Caco-2 (cell line): ENCODE data around the gene NT5DC1. TPM values are rescaled to one million over a fixed set of nuclear protein-coding genes. Genes with fewer than 3 reads are reported as not detected.

Experiments used
- BruUV-seq: library from RNA; stranded (reverse); fragments of 400-500 nt; replicated peaks from 2 replicates; lab custom pipeline; 2021; lab: Mats Ljungman, UMichigan
- CTCF ChIA-PET: fragments of 300-600 bp; sonication (Branson Sonifier 250); formaldehyde crosslinking; loops from one replicate; lab custom pipeline; 2022; ENCODE audit warnings: antibody characterized with exemption; lab: Charles Lee
- POLR2A ChIA-PET: fragments of 300-600 bp; sonication (Branson Sonifier 250); formaldehyde crosslinking; loops from one replicate; lab custom pipeline; 2022; ENCODE audit warnings: antibody characterized with exemption; lab: Charles Lee
- DNase-seq, 2 experiments: peaks; one replicate each; pipeline versions ENCODE4 v3.0.0 to v3.0.0-alpha.2; 2020 to 2022
- H3K27me3 ChIP-seq: replicated peaks from 2 replicates; pipeline ENCODE4 v1.6.0; 2011; ENCODE audit warnings: low read length; ENCODE audit not compliant: control insufficient read depth, insufficient read depth
- H3K36me3 ChIP-seq: 2 replicates; pipeline ENCODE4 v1.5.1; 2011; ENCODE audit warnings: low read length; ENCODE audit not compliant: control insufficient read depth, insufficient read depth
- H3K4me1 ChIP-seq: fragments of 250-450 bp; sonication (Bioruptor Pico); 2 replicates; pipeline ENCODE4 v1.5.1; 2020; ENCODE audit warnings: mild to moderate bottlenecking
- H3K4me3 ChIP-seq: 2 replicates; pipeline ENCODE4 v1.5.1; 2011; ENCODE audit warnings: low read depth, mild to moderate bottlenecking, control low read depth, low read length
- H3K9me3 ChIP-seq: fragments of 250-450 bp; sonication (Bioruptor Pico); 2 replicates; pipeline ENCODE4 v1.5.1; 2020; ENCODE audit warnings: mild to moderate bottlenecking, moderate library complexity
- H3K27ac Mint-ChIP-seq: one replicate; pipeline ENCODE4 v1.8.0; 2022; ENCODE audit warnings: mixed read lengths; ENCODE audit not compliant: unreplicated experiment
- H3K27me3 Mint-ChIP-seq: one replicate; pipeline ENCODE4 v1.8.0; 2022; ENCODE audit warnings: mixed read lengths; ENCODE audit not compliant: insufficient read depth, unreplicated experiment
- H3K36me3 Mint-ChIP-seq: one replicate; pipeline ENCODE4 v1.8.0; 2022; ENCODE audit warnings: mild to moderate bottlenecking, mixed read lengths; ENCODE audit not compliant: insufficient read depth, unreplicated experiment
- H3K4me1 Mint-ChIP-seq: one replicate; pipeline ENCODE4 v1.8.0; 2022; ENCODE audit warnings: low read depth, mixed read lengths; ENCODE audit not compliant: unreplicated experiment
- H3K4me3 Mint-ChIP-seq: one replicate; pipeline ENCODE4 v1.8.0; 2022; ENCODE audit warnings: mild to moderate bottlenecking, moderate library complexity, mixed read lengths; ENCODE audit not compliant: unreplicated experiment
- H3K9me3 Mint-ChIP-seq: one replicate; pipeline ENCODE4 v1.8.0; 2022; ENCODE audit warnings: mixed read lengths; ENCODE audit not compliant: unreplicated experiment
- CTCF ChIP-seq, 2 experiments: fragments of 200-600 bp in 1 of 2; IDR thresholded peaks; 1 replicate in 1 of 2; 2 replicates in 1 of 2; pipeline versions ENCODE4 v1.5.1 to v1.8.0; 2011 to 2022; ENCODE audit warnings: antibody characterized with exemption in 1 of 2, control low read depth in 1 of 2, inconsistent platforms in 1 of 2, low read depth in 1 of 2, low read length in 1 of 2, mild to moderate bottlenecking in 1 of 2, moderate library complexity in 1 of 2; ENCODE audit not compliant: insufficient read depth in 1 of 2, severe bottlenecking in 1 of 2, unreplicated experiment in 1 of 2
- intact Hi-C: fragments of 100-400 bp; cut with micrococcal nuclease; formaldehyde crosslinking; loops from one replicate; pipeline ENCODE4 v1.10.0; 2022; ENCODE audit not compliant: unreplicated experiment
- total RNA-seq: library from RNA; stranded (reverse); gene quantifications from 2 replicates; pipeline ENCODE4 v1.2.3, GENCODE V29; 2022

The NT5DC1 gene
- total RNA-seq, 1 experiment from 2014 or later, result 54.3 TPM

GRCh38 chr6:116267836-116268588, 167.4 kb downstream of the NT5DC1 start:
- Mint-ChIP-seq H3K4me1 (no peaks in the 10 kb centered on the region), H3K27me3 (no peaks in the 10 kb centered on the region), H3K4me3 (no peak overlapping the region), H3K27ac (no peak overlapping the region), H3K36me3 (peaks cover 9% of the 10 kb centered on the region), H3K9me3 (peaks cover 9% of the 10 kb centered on the region)
- POLR2A ChIA-PET, result interaction anchor here (1.2 kb wide), 1 partner anchor 12 kb away, joined by 5 read pairs; the partner anchor contains the start of gene TSPYL1
- TF ChIP-seq CTCF (IDR thresholded peaks at IDR 0.05; ENCODE audit: insufficient read depth in 1 of 2, low read depth in 1 of 2, low read length in 1 of 2, severe bottlenecking in 1 of 2, unreplicated experiment in 1 of 2), result no peak
- CTCF ChIA-PET, result interaction anchor here (0.7 to 1.7 kb wide), 17 partner anchors 10 to 400 kb away, joined by 3 to 16 read pairs (median 5); partner anchors contain the start of genes CALHM5, FRK, RSPH4A and RWDD1
- no peaks in the 10 kb centered on the region; the same call in 1 of the 2 replicates for H3K36me3 ChIP-seq
- H3K27me3 ChIP-seq, result no peaks in the 10 kb centered on the region
- no peak overlapping the region for H3K4me3 ChIP-seq
- no peaks in the 10 kb centered on the region for H3K4me1 ChIP-seq
- no peak for DNase-seq
- intact Hi-C loops, result loop anchor here (1.0 to 5.0 kb wide), 5 partner anchors 8 to 377 kb away; partner anchors contain the start of gene TSPYL4
- H3K9me3 ChIP-seq, result no peaks in the 10 kb centered on the region
- no TSS peak for BruUV-seq

- H3K27me3 Mint-ChIP-seq, result no peaks in the 10 kb centered on the region
- CTCF ChIA-PET, result interaction anchor here (0.7 to 1.7 kb wide), 19 partner anchors 10 to 400 kb away, joined by 3 to 16 read pairs (median 3); partner anchors contain the start of genes CALHM5, FRK, RSPH4A and RWDD1
- no peaks in the 10 kb centered on the region for H3K27me3 ChIP-seq
- POLR2A ChIA-PET, result interaction anchor here (1.2 kb wide), 1 partner anchor 11 kb away, joined by 5 read pairs; the partner anchor contains the start of gene TSPYL1
- H3K36me3 Mint-ChIP-seq, result peaks cover 16% of the 10 kb centered on the region
- no peaks in the 10 kb centered on the region; the same call in 1 of the 2 replicates for H3K36me3 ChIP-seq
- peak in 1 of 2 experiments; percentile 56 for DNase-seq
- TF ChIP-seq CTCF (IDR thresholded peaks at IDR 0.05; ENCODE audit: insufficient read depth in 1 of 2, low read depth in 1 of 2, low read length in 1 of 2, severe bottlenecking in 1 of 2, unreplicated experiment in 1 of 2), result peak; percentile 91 to 94
- no peak overlapping the region for H3K4me3 ChIP-seq
- intact Hi-C loops, result loop anchor here (1.0 to 5.0 kb wide), 5 partner anchors 8 to 377 kb away; partner anchors contain the start of gene TSPYL4
- no peaks in the 10 kb centered on the region for H3K9me3 ChIP-seq
- H3K4me1 Mint-ChIP-seq, result no peaks in the 10 kb centered on the region
- peaks cover 9% of the 10 kb centered on the region for H3K9me3 Mint-ChIP-seq
- no peak overlapping the region for H3K4me3 Mint-ChIP-seq
- no TSS peak for BruUV-seq
- no peaks in the 10 kb centered on the region for H3K4me1 ChIP-seq
- H3K27ac Mint-ChIP-seq, result no peak overlapping the region
Measured at GRCh38 chr6:116268589-116269293, 168.1 kb downstream of the NT5DC1 start.

GRCh38 chr6:116271149-116271708, 170.6 kb downstream of the NT5DC1 start:
- DNase-seq, result no peak
- no peak overlapping the region for H3K4me3 ChIP-seq
- BruUV-seq, result no TSS peak
- H3K36me3 ChIP-seq, result no peaks in the 10 kb centered on the region
- H3K27me3 Mint-ChIP-seq, result no peaks in the 10 kb centered on the region
- no peak for TF ChIP-seq CTCF (IDR thresholded peaks at IDR 0.05; ENCODE audit: insufficient read depth in 1 of 2, low read depth in 1 of 2, low read length in 1 of 2, severe bottlenecking in 1 of 2, unreplicated experiment in 1 of 2)
- no peaks in the 10 kb centered on the region for H3K27me3 ChIP-seq
- H3K9me3 Mint-ChIP-seq, result no peaks in the 10 kb centered on the region
- POLR2A ChIA-PET, result no interaction called here
- no peaks in the 10 kb centered on the region for H3K9me3 ChIP-seq
- peaks cover 27% of the 10 kb centered on the region for H3K36me3 Mint-ChIP-seq
- H3K4me3 Mint-ChIP-seq, result no peak overlapping the region
- H3K4me1 ChIP-seq, result no peaks in the 10 kb centered on the region
- CTCF ChIA-PET, result interaction anchor here (0.6 kb wide), 1 partner anchor 301 kb away, joined by 3 read pairs; no protein-coding TSS in a partner anchor
- intact Hi-C loops, result no loop called here
- H3K4me1 Mint-ChIP-seq, result peaks cover 6% of the 10 kb centered on the region
- no peak overlapping the region for H3K27ac Mint-ChIP-seq
